Ectodermal cell (in vitro differentiated cells): ENCODE results near the gene AFAP1L2.

Source experiments
- H3K27ac ChIP-seq: 2 replicates; pipeline ENCODE4 v1.7.0; 2013; ENCODE audit warnings: mild to moderate bottlenecking, low read depth, low read length; ENCODE audit not compliant: insufficient read depth, poor library complexity, severe bottlenecking
- H3K27me3 ChIP-seq: 2 replicates; pipeline ENCODE4 v1.7.0; 2013; ENCODE audit warnings: mild to moderate bottlenecking, low read length; ENCODE audit not compliant: insufficient read depth, control insufficient read depth, poor library complexity, severe bottlenecking
- H3K36me3 ChIP-seq: one replicate; pipeline ENCODE4 v1.7.0; 2013; ENCODE audit warnings: low read length; ENCODE audit not compliant: control insufficient read depth, insufficient read depth
- H3K4me1 ChIP-seq: one replicate; pipeline ENCODE4 v1.7.0; 2013; ENCODE audit warnings: low read length; ENCODE audit not compliant: control insufficient read depth, insufficient read depth
- H3K4me3 ChIP-seq: 2 replicates; pipeline ENCODE4 v1.7.0; 2013; ENCODE audit warnings: low read depth, low read length, control low read depth; ENCODE audit not compliant: insufficient read depth
- H3K9me3 ChIP-seq: 2 replicates; pipeline ENCODE4 v1.7.0; 2013; ENCODE audit warnings: mild to moderate bottlenecking, low read length, moderate library complexity; ENCODE audit not compliant: control insufficient read depth
- WGBS, 2 experiments: methylation state at CpG; one replicate each; pipeline ENCODE4 v1.1.7; 2013; ENCODE audit warnings: missing lambda C conversion rate in 2 of 2; 5-methylcytosine and 5-hydroxymethylcytosine counted together

The AFAP1L2 gene

GRCh38 chr10:114245121-114245791 is 159.0 kb downstream of the AFAP1L2 start:
- Histone ChIP-seq H3K36me3 (no peaks in the 10 kb centered on the region), H3K4me1 (peaks cover 9% of the 10 kb centered on the region), H3K9me3 (no peaks in the 10 kb centered on the region), H3K27ac (no peak overlapping the region), H3K27me3 (peaks cover 31% of the 10 kb centered on the region), H3K4me3 (no peak overlapping the region)
- 88 to 93% methylated on average over 9 of the region's 9 CpGs for WGBS, 2 experiments
